Measurements from ENCODE around the gene MARK4. TPM values are rescaled to one million over a fixed set of nuclear protein-coding genes. Genes with fewer than 3 reads are reported as not detected.

The MARK4 gene
- polyA plus RNA-seq, 1 donor, result 26.2 TPM

Other genes starting within 250 kb of the MARK4 start
- gene RELB, start 249.8 kb upstream of the MARK4 start, polyA plus RNA-seq (ENCODE audit: insufficient read length), result 4.8 TPM
- 48.8 TPM for gene CLASRP, start 212.2 kb upstream of the MARK4 start, polyA plus RNA-seq (ENCODE audit: insufficient read length)
- 0.91 TPM for gene ZNF296, start 174.8 kb upstream of the MARK4 start, polyA plus RNA-seq (ENCODE audit: insufficient read length)
- gene GEMIN7, start 172.0 kb upstream of the MARK4 start, polyA plus RNA-seq (ENCODE audit: insufficient read length), result 22.7 TPM
- gene PPP1R37, start 158.1 kb upstream of the MARK4 start, polyA plus RNA-seq (ENCODE audit: insufficient read length), result 22.1 TPM
- 0.34 TPM for gene NKPD1, start 90.3 kb upstream of the MARK4 start, polyA plus RNA-seq (ENCODE audit: insufficient read length)
- gene TRAPPC6A, start 73.0 kb upstream of the MARK4 start, polyA plus RNA-seq (ENCODE audit: insufficient read length), result 23.1 TPM
- 6.1 TPM for gene BLOC1S3, start 72.5 kb upstream of the MARK4 start, polyA plus RNA-seq (ENCODE audit: insufficient read length)
- gene EXOC3L2, start 5.9 kb upstream of the MARK4 start, polyA plus RNA-seq (ENCODE audit: insufficient read length), result 1.1 TPM
- 3,869 TPM for gene CKM, start 71.6 kb downstream of the MARK4 start, polyA plus RNA-seq (ENCODE audit: insufficient read length)
- 0.20 TPM for gene KLC3, start 89.5 kb downstream of the MARK4 start, polyA plus RNA-seq (ENCODE audit: insufficient read length)
- 18.0 TPM for gene ERCC2, start 119.3 kb downstream of the MARK4 start, polyA plus RNA-seq (ENCODE audit: insufficient read length)
- gene PPP1R13L, start 153.8 kb downstream of the MARK4 start, polyA plus RNA-seq (ENCODE audit: insufficient read length), result 3.9 TPM
- 5.8 TPM for gene POLR1G, start 155.4 kb downstream of the MARK4 start, polyA plus RNA-seq (ENCODE audit: insufficient read length)
- gene ERCC1, start 172.6 kb downstream of the MARK4 start, polyA plus RNA-seq (ENCODE audit: insufficient read length), result 94.2 TPM
- 41.0 TPM for gene FOSB, start 216.7 kb downstream of the MARK4 start, polyA plus RNA-seq (ENCODE audit: insufficient read length)
- 165 TPM for gene RTN2, start 245.8 kb downstream of the MARK4 start, polyA plus RNA-seq (ENCODE audit: insufficient read length)
- 1.0 TPM for gene PPM1N, start 247.2 kb downstream of the MARK4 start, polyA plus RNA-seq (ENCODE audit: insufficient read length)